ENCODE results near the gene AIMP1.
A peak's percentile ranks its signal among the peaks of the same experiment; 100 is the strongest.

AIMP1 gene

DNA sequence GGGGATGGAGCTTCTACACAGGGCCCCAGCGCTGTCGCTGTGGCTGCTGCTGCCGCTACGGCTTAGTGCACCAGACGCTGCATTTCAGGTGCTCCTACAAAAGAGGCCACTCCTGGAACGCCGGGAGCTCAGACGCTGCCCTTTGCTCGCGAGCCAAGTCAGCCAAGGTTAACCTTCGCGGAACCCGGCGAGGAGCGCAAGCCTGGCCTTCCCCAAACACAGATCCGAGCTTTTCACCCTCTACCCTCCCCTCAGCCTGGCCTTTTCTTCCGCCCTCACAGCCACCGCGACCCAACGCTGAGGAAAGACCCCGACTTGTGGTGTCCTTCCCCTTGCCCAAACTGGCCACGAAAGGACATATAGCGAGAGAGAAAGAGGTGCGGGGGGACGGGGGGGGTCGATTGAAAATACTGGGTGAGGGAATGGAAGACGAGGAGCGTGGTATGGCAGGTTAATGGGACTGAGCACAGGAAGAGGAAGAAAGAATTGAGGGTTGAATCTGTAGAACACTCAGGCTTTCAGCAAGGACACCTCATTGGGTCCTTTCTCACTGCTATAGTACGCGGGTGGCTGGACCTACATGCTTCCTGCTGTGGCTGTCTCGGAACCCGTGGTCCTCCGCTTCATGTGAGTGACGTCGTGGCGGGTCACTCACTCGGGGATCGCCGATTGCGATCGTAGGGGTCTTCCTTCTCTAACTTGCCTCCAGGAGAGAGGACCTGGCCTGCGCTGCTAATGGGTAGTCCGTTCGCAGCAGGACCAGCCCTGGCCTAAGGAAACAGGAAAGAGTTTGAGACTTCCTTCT is at the start of gene AIMP1, which contains the start of gene TBCK:
Gene AIMP1 (plus strand): TSS at position 583 of the 805 bp plus-strand sequence. CDS start 8,460 bp downstream, outside the sequence.
Gene TBCK (minus strand): TSS at position 242 of the 805 bp plus-strand sequence. CDS start 7,249 bp downstream, outside the sequence.
- peak; percentile 82 for DNase-seq (ENCODE audit: low spot score)

DNA sequence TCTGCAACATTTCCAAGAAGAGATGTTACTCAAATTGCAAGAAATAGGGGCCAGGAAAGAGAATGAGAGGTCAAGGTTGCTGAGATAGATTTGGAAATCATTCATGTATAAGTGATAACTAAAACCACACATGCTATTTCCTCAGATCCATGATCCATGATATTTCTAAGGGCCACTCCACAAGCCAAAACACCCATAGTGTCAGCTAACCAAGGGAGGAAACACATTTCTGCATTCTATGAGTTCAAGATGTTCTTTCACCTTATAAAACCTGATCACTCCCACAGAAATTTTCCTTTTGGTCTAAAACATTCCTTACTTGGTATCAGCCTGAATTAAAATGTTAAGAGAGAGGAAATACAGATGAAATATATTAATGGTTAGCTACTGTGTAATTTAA is 47.6 kb upstream of the AIMP1 start:
- DNase-seq (ENCODE audit: low spot score), result no peak

DNA sequence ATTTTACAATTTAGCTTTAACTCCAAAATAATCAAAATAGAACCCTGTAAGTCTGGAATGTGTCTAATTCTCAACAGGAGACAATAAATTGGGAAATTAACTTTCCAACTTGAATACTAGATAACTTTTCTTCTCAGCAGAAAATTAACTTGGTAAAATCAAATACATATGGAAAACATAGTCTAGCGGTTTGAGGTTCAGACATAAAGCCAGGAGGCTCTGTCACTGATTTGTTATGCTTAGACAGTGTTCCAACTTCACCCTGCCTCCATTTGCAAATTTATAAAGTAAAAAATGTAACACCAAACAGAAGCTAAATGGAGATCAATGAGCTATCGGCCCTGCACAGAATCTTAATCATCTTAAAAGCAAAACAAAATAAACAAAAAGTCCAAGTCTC is 46.6 kb upstream of the AIMP1 start:
- DNase-seq (ENCODE audit: low spot score), result no peak

DNA sequence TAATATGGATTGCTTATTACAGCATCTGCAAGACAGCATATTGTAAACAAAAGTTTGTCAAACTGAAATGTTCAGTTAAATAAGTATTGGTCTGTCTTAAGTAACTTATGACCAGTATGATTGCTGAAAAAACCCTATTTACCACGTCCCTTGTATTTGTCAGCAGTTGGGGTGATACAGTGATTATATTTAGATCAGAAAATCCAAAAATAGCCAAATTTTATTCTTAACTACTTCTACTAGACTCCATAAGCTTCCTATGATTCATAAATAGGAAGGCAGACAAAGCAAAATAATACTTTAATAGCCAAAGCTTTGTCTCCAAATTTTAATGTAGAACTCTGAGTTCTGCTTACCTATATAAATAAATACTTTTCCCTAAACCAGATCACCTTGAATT is 45.6 kb upstream of the AIMP1 start:
- DNase-seq (ENCODE audit: low spot score), result no peak

DNA sequence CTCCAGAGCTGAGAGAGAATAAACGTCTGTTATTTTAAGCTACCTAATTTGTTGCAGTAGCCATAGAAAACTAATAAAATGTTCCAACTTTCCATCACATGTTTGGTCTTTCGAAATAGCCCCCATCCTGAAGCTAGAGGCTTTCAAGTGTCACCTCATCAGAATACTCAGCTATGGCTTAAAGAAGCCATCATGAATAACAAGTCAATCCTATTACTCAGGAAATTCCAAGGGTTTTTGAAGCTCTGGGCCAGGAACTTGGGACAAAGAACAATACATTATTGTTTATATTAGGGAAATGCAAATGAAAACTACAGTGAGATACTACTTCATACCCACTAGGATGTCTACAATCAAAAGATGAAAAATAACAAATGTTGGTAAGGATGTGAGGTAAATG is 42.5 kb upstream of the AIMP1 start:
- DNase-seq (ENCODE audit: low spot score), result no peak

DNA sequence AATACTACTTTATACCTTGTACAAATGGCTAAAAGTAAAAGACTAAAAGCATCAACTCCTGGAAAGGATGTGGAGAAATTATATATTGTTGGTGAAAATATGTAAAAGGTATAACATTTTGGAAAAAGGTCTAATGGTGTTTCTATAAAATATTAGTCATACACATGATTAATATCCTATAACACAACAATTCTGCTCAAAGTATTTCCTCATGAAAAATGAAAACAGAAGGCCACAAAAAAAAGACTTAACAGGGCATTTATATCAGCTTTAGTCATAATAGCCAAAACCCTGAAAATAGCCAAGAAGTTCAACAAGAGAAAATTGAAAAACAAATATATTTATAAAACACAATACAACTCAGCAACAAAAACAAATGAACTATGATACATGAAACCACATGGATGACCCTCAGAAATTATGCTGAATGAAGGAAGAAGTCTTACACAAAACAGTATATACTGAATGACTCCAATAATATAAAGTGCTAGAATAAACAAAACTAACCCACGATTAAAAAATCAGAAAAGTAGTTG is 39.1 kb upstream of the AIMP1 start:
- no peak for DNase-seq (ENCODE audit: low spot score)

DNA sequence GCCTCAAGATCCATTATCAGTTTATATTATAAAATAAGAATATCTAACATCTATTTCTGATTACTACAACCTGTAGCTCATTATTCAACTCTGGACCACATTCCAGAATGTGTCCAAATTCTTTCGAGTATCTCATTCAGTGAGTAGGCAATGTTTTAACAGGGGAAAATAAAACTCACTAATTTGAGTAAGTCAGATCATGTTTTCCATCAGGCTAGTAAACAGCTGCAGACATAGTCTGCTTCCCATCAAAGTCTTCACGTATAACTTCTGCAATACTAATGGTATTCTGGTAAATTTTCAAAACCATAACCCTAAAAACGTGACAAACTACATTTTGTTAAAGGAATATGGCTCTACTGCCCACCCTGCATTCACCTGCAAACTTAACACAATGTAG is 32.1 kb upstream of the AIMP1 start:
- DNase-seq (ENCODE audit: low spot score), result no peak

DNA sequence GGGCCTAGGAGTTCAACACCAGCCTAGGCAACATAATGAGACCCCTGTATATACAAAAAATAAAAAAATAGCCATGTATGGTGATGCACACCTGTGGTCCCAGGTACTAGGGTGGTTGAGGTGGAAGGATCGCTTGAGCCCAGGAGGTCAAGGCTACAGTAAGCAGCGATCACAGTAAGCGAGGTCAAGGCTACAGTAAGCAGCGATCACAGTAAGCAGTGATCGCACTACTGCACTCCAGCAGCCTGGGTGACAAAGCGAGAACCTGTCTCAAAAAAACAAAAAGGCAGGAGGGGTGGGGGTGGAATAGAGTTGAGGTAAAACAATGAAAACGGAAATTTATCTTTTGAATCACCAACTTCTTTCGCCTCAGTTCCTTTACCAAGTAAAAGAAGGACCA is 29.7 kb upstream of the AIMP1 start:
- DNase-seq (ENCODE audit: low spot score), result no peak

DNA sequence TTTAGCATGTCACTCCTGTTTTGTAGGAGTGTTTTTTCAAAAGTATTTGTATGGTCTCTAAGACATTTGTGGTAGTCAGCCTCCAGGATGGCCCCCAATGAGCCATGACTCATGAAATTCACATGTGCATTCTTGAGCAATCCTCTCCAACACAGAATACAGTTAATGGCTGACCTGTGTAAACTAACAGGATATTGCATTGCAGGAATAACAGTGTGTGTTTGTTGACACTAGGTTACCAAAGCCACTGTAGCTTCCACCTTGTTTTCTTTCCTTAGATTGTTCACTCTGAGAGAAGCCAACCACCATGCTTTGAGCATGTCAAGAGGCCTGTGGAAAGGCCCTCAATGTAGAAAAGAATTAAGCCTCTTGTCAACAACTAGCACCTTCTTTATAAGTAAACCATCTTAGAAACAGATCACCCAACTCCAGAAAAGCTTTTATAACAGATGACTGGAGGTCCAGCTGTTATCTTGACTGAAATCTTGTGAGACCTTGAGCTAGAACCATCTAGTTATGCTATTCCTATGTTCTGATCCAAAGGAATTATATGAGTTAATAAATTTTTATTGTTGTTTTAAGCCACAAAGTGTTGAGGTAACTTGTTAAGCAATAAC is 28.9 kb upstream of the AIMP1 start:
- peak; percentile 48 for DNase-seq (ENCODE audit: low spot score)

DNA sequence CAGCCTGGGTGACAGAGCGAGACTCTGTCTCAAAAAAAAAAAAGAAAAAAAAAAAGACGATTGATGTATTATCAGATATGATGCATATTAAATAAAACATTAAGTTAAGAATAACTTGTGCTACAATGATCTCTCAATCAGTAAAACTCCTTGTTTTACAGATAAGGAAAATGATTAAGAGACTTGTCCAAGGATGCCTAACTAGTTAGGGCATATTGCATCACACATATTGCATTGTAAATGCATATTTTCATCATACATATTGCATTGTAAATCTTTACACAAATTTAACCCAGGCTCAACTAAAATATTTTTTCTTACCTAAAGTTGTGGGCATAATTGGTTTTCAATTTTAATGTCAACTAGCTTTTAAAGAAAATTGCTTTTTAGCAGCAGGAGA is 26.6 kb upstream of the AIMP1 start:
- DNase-seq (ENCODE audit: low spot score), result no peak

DNA sequence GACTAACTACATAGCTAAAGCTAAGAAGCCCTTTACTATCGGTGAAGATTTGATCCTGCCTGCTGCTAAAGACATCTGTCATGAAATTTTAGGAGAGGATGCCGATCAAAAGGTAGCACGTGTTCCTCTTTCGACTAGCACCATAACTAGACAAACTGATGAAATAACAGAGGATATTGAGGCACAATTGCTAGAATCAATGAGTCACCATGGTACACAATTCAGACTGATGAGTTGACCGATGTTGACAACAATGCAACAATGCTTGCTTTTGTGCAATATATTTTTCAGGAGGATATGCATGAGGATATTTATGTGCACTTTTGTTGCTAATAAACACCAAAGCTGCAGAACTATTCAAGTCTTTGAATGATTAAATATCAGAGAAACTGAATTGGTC is 24.7 kb upstream of the AIMP1 start:
- DNase-seq (ENCODE audit: low spot score), result no peak

DNA sequence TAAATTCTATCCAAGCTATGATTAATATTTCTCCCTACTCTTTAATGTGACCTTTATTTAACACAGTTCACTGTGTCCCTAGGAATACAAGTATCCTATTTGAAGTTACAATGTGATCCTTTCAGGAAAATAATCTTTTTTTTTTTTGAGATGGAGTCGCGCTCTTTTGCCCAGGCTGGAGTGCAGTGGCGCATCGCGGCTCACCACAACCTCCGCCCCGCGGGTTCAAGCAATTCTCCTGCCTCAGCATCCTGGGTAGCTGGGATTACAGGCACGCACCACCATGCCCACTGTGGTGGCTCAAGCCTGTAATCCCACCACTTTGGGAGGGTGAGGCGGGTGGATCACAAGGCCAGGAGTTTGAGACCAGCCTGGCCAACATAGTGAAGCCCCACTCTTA is 22.3 kb upstream of the AIMP1 start:
- DNase-seq (ENCODE audit: low spot score), result no peak

DNA sequence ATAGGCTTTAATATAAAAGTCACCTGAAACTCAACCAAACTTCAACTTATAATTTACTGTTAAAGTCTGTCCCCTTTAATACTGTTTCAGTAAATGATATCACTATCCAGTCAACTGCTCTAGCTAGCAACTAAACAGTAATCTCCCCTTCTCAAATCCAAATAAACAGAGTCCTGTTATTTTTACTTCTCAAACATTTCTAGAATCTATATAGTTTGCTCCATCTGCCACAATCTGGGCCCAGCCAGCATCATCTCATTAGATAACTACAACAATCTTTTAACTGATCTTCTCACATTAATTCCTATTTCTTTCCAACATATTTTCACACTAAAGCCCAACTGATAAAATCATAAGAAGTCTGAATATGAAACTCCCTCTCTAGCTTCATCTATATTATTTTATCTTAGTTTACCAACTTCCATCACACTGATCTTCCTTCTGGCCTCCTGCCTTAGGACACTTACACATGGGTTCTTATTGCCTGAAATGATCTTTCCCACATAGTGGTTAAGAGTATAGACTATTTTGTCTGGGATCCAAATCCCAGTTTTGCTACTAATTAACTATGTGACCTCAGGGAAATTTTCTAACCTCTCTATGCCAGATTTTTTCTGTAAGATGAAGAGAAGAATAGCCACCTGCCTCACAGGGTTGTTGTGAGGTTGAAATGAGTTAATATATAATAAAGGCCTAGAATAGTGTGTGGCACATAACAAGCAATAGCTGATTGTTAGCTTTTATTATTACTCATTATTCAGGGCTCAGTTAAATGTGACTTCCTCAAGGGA is 18.9 kb upstream of the AIMP1 start:
- DNase-seq (ENCODE audit: low spot score), result no peak

DNA sequence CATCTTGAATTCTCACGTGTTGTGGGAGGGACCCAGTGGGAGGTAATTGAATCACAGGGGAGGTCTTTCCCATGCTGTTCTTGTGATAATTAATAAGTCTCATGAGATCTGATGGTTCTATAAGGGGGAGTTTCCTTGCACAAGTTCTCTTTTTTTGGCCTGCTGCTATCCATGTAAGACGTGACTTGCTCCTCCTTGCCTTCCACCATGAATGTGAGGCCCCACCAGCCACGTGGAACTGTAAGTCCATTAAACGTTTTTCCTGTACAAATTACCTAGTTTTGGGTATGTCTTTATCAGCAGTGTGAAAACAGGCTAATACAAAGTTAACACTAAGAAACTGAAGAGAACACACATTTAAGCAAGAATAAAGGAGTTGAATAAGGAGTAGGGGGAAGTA is 16.4 kb upstream of the AIMP1 start:
- DNase-seq (ENCODE audit: low spot score), result no peak

DNA sequence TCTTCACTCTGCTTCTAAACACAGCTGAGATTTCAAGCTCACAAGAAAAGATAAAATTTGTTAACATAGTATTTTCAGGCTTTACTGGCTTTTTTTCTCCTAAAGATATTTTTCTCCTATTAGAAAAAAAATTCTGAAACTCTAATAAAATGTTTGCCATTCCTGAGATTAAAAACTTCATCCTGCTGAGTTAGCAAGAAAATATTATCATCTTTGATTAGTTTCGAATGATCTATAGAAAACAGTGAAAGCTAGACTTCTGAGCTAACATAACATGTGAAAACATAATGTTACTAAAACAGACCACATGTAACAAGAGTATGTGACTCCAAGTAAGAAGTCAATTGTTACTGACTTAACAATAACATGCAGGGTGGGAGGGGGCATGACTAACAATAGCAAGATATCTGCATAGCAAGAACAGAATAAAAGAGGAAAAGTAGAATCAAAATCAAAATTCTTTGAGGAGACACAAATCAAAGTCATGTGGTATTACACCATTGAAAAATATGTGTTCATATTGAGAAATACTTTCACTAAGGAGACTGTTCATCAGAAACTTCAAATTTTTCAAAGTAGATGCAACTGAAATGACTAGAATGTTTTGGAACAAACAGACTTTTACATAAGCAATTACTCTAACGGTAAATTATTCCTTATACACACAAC is 14.8 kb upstream of the AIMP1 start:
- no peak for DNase-seq (ENCODE audit: low spot score)

DNA sequence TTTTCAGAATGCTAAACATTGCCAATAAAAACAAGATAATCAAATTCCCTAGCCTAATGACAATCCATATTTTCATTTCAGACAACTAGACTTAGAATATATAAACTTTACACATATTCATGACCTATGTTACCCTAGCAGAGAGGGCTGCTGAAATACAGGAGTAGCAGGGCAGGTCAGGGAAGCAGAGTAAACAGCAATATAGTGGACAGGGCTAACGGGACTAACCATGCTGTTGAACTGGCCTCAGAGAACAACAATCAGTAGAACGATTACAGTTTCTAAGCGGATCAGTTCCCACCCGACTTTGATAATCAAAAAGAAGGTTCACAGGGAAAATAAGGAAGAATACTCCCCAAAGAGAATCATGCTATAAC is 14.3 kb upstream of the AIMP1 start:
- DNase-seq (ENCODE audit: low spot score), result no peak

DNA sequence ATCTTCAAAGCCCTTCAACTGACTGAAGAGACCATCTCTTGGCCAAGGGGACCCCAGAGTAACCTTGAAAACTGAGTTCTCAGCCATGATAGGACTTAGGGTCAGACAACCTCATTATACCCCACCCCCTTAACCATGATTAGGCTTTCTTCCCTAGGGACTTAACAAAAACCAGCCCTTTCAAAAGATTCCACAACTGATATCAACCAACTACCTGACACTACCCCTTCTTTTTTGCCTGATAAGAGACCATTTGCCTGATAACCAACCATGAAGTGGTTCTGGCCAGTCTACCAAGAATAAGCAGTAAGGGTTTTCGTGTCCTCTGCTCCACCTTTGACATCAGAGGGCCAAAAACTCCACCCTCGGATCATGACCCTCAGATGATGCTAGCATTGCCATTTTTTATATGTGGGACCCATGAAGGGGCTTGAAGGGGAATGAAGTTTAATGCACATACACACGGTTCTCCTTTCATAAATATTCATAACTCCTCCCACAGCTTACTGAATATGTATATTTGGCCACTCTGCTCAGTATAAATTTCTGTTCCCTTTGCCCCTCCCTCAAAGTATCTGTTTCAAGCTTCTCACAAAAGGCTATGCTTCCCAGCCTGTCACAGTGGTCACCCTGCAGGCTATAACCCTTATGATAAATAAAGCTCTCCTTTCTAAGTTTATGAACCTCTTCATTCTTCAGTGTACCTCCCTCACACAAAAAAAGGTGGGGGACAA is 12.6 kb upstream of the AIMP1 start:
- DNase-seq (ENCODE audit: low spot score), result no peak

DNA sequence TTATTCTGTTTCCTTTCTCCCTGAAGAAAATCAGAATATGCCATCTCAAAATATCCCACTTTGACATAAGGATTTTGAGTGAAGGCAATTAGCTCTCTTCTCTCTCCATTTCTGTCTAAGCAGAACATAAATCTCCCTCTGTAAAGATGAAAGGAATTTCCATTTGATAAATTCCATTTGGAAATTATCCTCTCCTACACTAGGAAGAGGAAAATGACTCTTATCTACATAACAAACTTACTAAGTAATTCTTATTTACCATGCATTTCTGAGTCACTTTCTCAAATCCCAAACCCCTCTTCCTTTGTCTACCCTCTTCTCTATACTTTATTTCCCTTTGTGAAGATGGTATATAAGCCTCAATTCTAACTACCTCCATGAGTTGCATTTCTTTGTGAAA is 11.7 kb upstream of the AIMP1 start:
- DNase-seq (ENCODE audit: low spot score), result no peak

DNA sequence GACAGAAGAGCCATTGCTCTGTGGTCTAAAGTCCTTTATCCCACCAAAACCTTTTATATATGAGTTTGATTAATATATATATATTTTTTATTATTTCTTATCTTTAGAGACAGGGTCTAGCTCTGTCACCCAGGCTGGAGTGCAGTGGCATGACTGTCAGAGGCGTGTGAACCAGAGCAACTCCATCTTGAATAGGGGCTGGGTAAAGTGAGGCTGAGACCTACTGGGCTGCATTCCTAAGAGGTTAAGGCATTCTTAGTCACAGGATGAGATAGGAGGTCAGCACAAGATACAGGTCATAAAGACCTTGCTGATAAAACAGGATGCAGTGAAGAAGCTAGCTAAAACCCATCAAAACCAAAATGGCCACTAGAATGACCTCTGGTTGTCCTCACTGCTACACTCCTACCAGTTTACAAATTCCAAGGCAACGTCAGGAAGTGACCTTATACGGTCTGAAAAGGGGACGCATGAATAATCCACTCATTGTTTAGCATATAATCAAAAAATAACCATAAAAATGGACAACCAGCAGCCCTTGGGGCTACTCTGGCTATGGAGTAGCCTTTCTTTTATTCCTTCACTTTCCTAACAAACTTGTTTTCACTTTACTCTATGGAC is 10.8 kb upstream of the AIMP1 start:
- DNase-seq (ENCODE audit: low spot score), result no peak

DNA sequence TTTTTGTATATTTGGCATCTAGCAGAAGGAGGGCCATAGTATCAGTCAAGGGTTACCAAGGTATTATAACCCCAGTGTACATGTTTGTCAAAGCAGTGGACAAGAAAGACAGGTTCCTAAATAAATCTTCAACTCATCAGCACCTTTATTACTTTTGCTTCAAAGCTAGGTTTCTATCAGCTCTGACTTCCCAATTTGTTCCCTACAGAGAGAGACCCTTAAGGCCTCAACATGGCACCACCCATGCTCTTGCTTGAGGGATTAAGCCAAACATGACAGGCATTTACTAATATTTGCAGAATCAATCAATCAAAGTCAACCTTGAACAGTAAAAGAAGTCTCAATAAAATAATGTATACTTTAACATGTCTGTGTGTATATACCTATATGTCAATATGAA is 9.8 kb upstream of the AIMP1 start:
- DNase-seq (ENCODE audit: low spot score), result no peak

DNA sequence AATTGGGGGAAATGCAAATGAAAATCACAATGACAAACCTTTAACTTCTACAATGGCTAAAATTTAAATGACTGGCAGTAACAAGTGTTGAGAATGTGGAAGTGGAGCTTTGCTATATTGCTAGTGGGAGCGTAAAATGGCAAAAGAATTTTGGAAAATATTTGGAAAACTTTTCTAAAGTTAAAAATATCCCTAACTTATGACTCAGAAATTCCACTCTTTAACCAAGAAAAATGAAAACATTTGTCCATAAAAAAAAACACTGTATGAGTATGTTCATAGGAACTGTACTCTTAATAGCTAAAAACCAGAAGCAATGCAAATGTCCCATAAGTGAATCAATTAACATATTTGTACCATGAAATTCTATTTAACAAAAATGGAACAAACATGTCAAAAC is 4.0 kb upstream of the AIMP1 start:
- no peak for DNase-seq (ENCODE audit: low spot score)
